ENCODE data around the gene CFAP141.

- TF ChIP-seq CTCF (conservative IDR thresholded peaks at IDR 0.05) (no peak), ZFX (IDR thresholded peaks at IDR 0.05) (no peak)
Observed at GRCh38 chr1:154178013-154178412, 28.1 kb downstream of the CFAP141 start.
